H9 (cell line): Measurements from ENCODE around the gene HSPG2. TPM values are rescaled to one million over a fixed set of nuclear protein-coding genes. Genes with fewer than 3 reads are reported as not detected.
A peak's percentile ranks its signal among the peaks of the same experiment; 100 is the strongest.

ENCODE experiments used
- DNase-seq: peaks from one replicate; pipeline ENCODE4 v3.0.0-alpha.2; 2017
- H2AFZ ChIP-seq: one replicate; pipeline ENCODE4 v1.6.1; 2013; ENCODE audit warnings: mild to moderate bottlenecking, low read length, control low read depth, moderate library complexity
- H2AK5ac ChIP-seq: 2 replicates; pipeline ENCODE4 v1.6.1; 2013; ENCODE audit warnings: low read length, control low read depth, mixed read lengths; ENCODE audit not compliant: insufficient read length
- H2BK120ac ChIP-seq: one replicate; pipeline ENCODE4 v1.6.1; 2013; ENCODE audit warnings: low read depth, mild to moderate bottlenecking, low read length, control low read depth, inconsistent platforms; ENCODE audit not compliant: poor library complexity, severe bottlenecking
- H2BK12ac ChIP-seq: 2 replicates; pipeline ENCODE4 v1.6.1; 2013; ENCODE audit warnings: low read length, control low read depth, mixed read lengths, low read depth; ENCODE audit not compliant: insufficient read length
- H2BK15ac ChIP-seq: 2 replicates; pipeline ENCODE4 v1.6.1; 2013; ENCODE audit warnings: low read depth, low read length, control low read depth
- H2BK20ac ChIP-seq: one replicate; pipeline ENCODE4 v1.6.1; 2013; ENCODE audit warnings: low read depth, mild to moderate bottlenecking, low read length, control low read depth, inconsistent platforms; ENCODE audit not compliant: poor library complexity, severe bottlenecking
- H2BK5ac ChIP-seq: 2 replicates; pipeline ENCODE4 v1.6.1; 2013; ENCODE audit warnings: low read length, control low read depth, mixed read lengths; ENCODE audit not compliant: insufficient read length
- H3K14ac ChIP-seq: 2 replicates; pipeline ENCODE4 v1.6.1; 2013; ENCODE audit warnings: low read length, control low read depth; ENCODE audit not compliant: insufficient read depth
- H3K18ac ChIP-seq: 2 replicates; pipeline ENCODE4 v1.6.1; 2013; ENCODE audit warnings: low read depth, mild to moderate bottlenecking, mixed read lengths, low read length, control low read depth; ENCODE audit not compliant: insufficient read length
- H3K23ac ChIP-seq: 2 replicates; pipeline ENCODE4 v1.6.1; 2013; ENCODE audit warnings: low read length, control low read depth, mixed read lengths, low read depth; ENCODE audit not compliant: insufficient read length
- H3K23me2 ChIP-seq: 2 replicates; pipeline ENCODE4 v1.6.1; 2013; ENCODE audit warnings: low read depth, mild to moderate bottlenecking, mixed read lengths, low read length, control low read depth; ENCODE audit not compliant: insufficient read length, poor library complexity, severe bottlenecking
- H3K27ac ChIP-seq: 2 replicates; pipeline ENCODE4 v1.5.1; 2013; ENCODE audit warnings: low read length, control low read depth, mixed read lengths, low read depth; ENCODE audit not compliant: insufficient read length
- H3K27me3 ChIP-seq: 2 replicates; pipeline ENCODE4 v1.6.1; 2013; ENCODE audit warnings: low read length, control low read depth, inconsistent platforms; ENCODE audit not compliant: insufficient read depth
- H3K4ac ChIP-seq: 2 replicates; pipeline ENCODE4 v1.6.1; 2013; ENCODE audit warnings: low read depth, mild to moderate bottlenecking, control low read depth, inconsistent platforms, low read length, moderate library complexity
- H3K4me1 ChIP-seq: 2 replicates; pipeline ENCODE4 v1.6.1; 2013; ENCODE audit warnings: low read length, control low read depth, inconsistent platforms; ENCODE audit not compliant: insufficient read depth
- H3K4me2 ChIP-seq: 2 replicates; pipeline ENCODE4 v1.6.1; 2013; ENCODE audit warnings: low read length, control low read depth, mixed read lengths; ENCODE audit not compliant: insufficient read length, insufficient read depth
- H3K56ac ChIP-seq: 2 replicates; pipeline ENCODE4 v1.6.1; 2013; ENCODE audit warnings: low read depth, mild to moderate bottlenecking, mixed read lengths, low read length, control low read depth; ENCODE audit not compliant: insufficient read length
- H3K79me1 ChIP-seq: 2 replicates; pipeline ENCODE4 v1.6.1; 2013; ENCODE audit warnings: low read depth, mild to moderate bottlenecking, moderate library complexity, low read length, control low read depth, inconsistent platforms; ENCODE audit not compliant: insufficient read depth, poor library complexity, severe bottlenecking
- H3K79me2 ChIP-seq: 2 replicates; pipeline ENCODE4 v1.6.1; 2013; ENCODE audit warnings: low read length, control low read depth, inconsistent platforms; ENCODE audit not compliant: insufficient read depth
- H3K9ac ChIP-seq: 2 replicates; pipeline ENCODE4 v1.6.1; 2013; ENCODE audit warnings: low read length, control low read depth, mixed read lengths; ENCODE audit not compliant: insufficient read length; ENCODE audit errors: extremely low read depth
- H3K9me3 ChIP-seq: one replicate; pipeline ENCODE4 v1.6.1; 2013; ENCODE audit warnings: low read depth, low read length, inconsistent platforms; ENCODE audit not compliant: control insufficient read depth
- H3T11ph ChIP-seq: one replicate; pipeline ENCODE4 v1.6.1; 2013; ENCODE audit warnings: mild to moderate bottlenecking, low read length, control low read depth, inconsistent platforms
- H4K20me1 ChIP-seq: one replicate; pipeline ENCODE4 v1.6.1; 2013; ENCODE audit not compliant: control insufficient read depth, insufficient read length, insufficient read depth
- H4K5ac ChIP-seq: 2 replicates; pipeline ENCODE4 v1.6.1; 2013; ENCODE audit warnings: low read depth, mild to moderate bottlenecking, mixed read lengths, low read length, control low read depth; ENCODE audit not compliant: insufficient read length
- H4K8ac ChIP-seq: replicated peaks from 2 replicates; pipeline ENCODE4 v1.6.1; 2013; ENCODE audit warnings: low read length, control low read depth, mixed read lengths, low read depth; ENCODE audit not compliant: insufficient read length
- H4K91ac ChIP-seq: 2 replicates; pipeline ENCODE4 v1.6.1; 2013; ENCODE audit warnings: low read depth, mild to moderate bottlenecking, moderate library complexity, mixed read lengths, low read length, control low read depth; ENCODE audit not compliant: insufficient read length
- H3K27ac Mint-ChIP-seq, 3 experiments: 2 replicates in 2 of 3; 3 replicates in 1 of 3; pipeline ENCODE4 v1.8.0; 2020 to 2021; ENCODE audit warnings: mixed read lengths in 3 of 3, mild to moderate bottlenecking in 1 of 3, moderate library complexity in 1 of 3
- H3K27me3 Mint-ChIP-seq: 2 replicates; pipeline ENCODE4 v1.8.0; 2021; ENCODE audit warnings: low read depth, mild to moderate bottlenecking, moderate library complexity, mixed read lengths
- H3K36me3 Mint-ChIP-seq, 3 experiments: 2 replicates in 2 of 3; 3 replicates in 1 of 3; pipeline ENCODE4 v1.8.0; 2020 to 2021; ENCODE audit warnings: low read depth in 3 of 3, mixed read lengths in 3 of 3; ENCODE audit not compliant: insufficient read depth in 1 of 3
- H3K4me1 Mint-ChIP-seq, 2 experiments: 2 replicates each; pipeline ENCODE4 v1.8.0; 2020; ENCODE audit warnings: mixed read lengths in 2 of 2
- H3K4me3 Mint-ChIP-seq, 2 experiments: 2 replicates in 1 of 2; 3 replicates in 1 of 2; pipeline ENCODE4 v1.8.0; 2020 to 2021; ENCODE audit warnings: mild to moderate bottlenecking in 2 of 2, mixed read lengths in 2 of 2, moderate library complexity in 1 of 2
- H3K9me3 Mint-ChIP-seq, 2 experiments: 2 replicates in 1 of 2; 3 replicates in 1 of 2; pipeline ENCODE4 v1.8.0; 2020; ENCODE audit warnings: mild to moderate bottlenecking in 2 of 2, mixed read lengths in 2 of 2, moderate library complexity in 1 of 2
- CTCF ChIP-seq: fragments of 200-600 bp; sonication (generic); conservative IDR thresholded peaks from 3 replicates; pipeline ENCODE4 v1.8.0; 2021; ENCODE audit warnings: antibody characterized with exemption, mild to moderate bottlenecking
- WGBS: extraction: QIAGEN DNeasy Blood & Tissue Kit; methylation state at CpG from one replicate; pipeline ENCODE4 v1.1.7; 2013; ENCODE audit warnings: missing lambda C conversion rate, low lambda C conversion rate, mixed read lengths; ENCODE audit not compliant: insufficient read length; ENCODE audit errors: extremely low coverage; 5-methylcytosine and 5-hydroxymethylcytosine counted together
- total RNA-seq: library from RNA; stranded (reverse); gene quantifications from 2 replicates; pipeline ENCODE4 v1.2.1, GENCODE V29; 2021

Gene HSPG2
- total RNA-seq, 1 experiment from 2014 or later: 90.0 TPM

- H3K79me2 ChIP-seq: no peaks in the 10 kb centered on the region
- H2BK20ac ChIP-seq: no peak overlapping the region
- no peak overlapping the region for H2BK120ac ChIP-seq
- H3K14ac ChIP-seq: no peak overlapping the region
- no peaks in the 10 kb centered on the region for H4K20me1 ChIP-seq
- H2BK15ac ChIP-seq: no peak overlapping the region
- WGBS: no CpG with 5 or more reads among the region's 24 CpGs
- no peaks in the 10 kb centered on the region for H3K27me3 Mint-ChIP-seq
- H3K56ac ChIP-seq: no peak overlapping the region
- H2BK5ac ChIP-seq: no peak overlapping the region
- no peak overlapping the region for H3K23ac ChIP-seq
- H3K79me1 ChIP-seq: no peaks in the 10 kb centered on the region
- H2AK5ac ChIP-seq: no peak overlapping the region
- no peak overlapping the region for H4K8ac ChIP-seq
- no peaks in the 10 kb centered on the region for H3K9me3 Mint-ChIP-seq
- H3K27ac Mint-ChIP-seq: peak overlapping the region in 2 of 3 experiments; percentile 17 to 65; a peak in 2 of 7 replicates
- no peak overlapping the region for H2AFZ ChIP-seq
- H3K23me2 ChIP-seq: no peaks in the 10 kb centered on the region
- no peak overlapping the region for H4K91ac ChIP-seq
- H3K27ac ChIP-seq: no peak overlapping the region
- H3K4me2 ChIP-seq: no peak overlapping the region
- H3K9ac ChIP-seq: no peak overlapping the region
- peaks cover 21 to 65% (median 64%) of the 10 kb centered on the region in 3 experiments for H3K36me3 Mint-ChIP-seq
- H3T11ph ChIP-seq: no peak overlapping the region
- H3K4me1 Mint-ChIP-seq: no peaks in the 10 kb centered on the region
- H3K4ac ChIP-seq: no peak overlapping the region
- DNase-seq: no peak
- no peak for TF ChIP-seq CTCF
- no peak overlapping the region for H4K5ac ChIP-seq
- no peak overlapping the region for H2BK12ac ChIP-seq
- H3K9me3 ChIP-seq: no peaks in the 10 kb centered on the region
- no peaks in the 10 kb centered on the region for H3K27me3 ChIP-seq
- no peaks in the 10 kb centered on the region for H3K4me1 ChIP-seq
- H3K4me3 Mint-ChIP-seq: no peak overlapping the region
- H3K18ac ChIP-seq: no peak overlapping the region
Observed at GRCh38 chr1:21885236-21886037, 51.7 kb downstream of the HSPG2 start.
